GM10847 (cell line): ENCODE measurements around the gene ANGPTL1.

Experiments
- POLR2A ChIP-seq: IDR thresholded peaks from 2 replicates; pipeline ENCODE4 v1.6.1; 2011; ENCODE audit not compliant: insufficient read length; ENCODE audit errors: extremely low read depth

ANGPTL1 gene

GRCh38 chr1:178871551-178872320 lies 859 bp upstream of the ANGPTL1 start:
- TF ChIP-seq POLR2A = no peak

- no peak for TF ChIP-seq POLR2A
Measured at GRCh38 chr1:178870221-178870620, 656 bp downstream of the ANGPTL1 start.

- no peak for TF ChIP-seq POLR2A
Measured at GRCh38 chr1:178869119-178869697, 1.7 kb downstream of the ANGPTL1 start.

GRCh38 chr1:178868706-178869105 lies 2.2 kb downstream of the ANGPTL1 start:
- TF ChIP-seq POLR2A = no peak

- TF ChIP-seq POLR2A = no peak
Measured at GRCh38 chr1:178867670-178868069, 3.2 kb downstream of the ANGPTL1 start.

- no peak for TF ChIP-seq POLR2A
Measured at GRCh38 chr1:178864326-178864725, 6.6 kb downstream of the ANGPTL1 start.

GRCh38 chr1:178862864-178863263 lies 8.0 kb downstream of the ANGPTL1 start:
- TF ChIP-seq POLR2A = no peak

- no peak for TF ChIP-seq POLR2A
Measured at GRCh38 chr1:178862416-178862815, 8.5 kb downstream of the ANGPTL1 start.

- TF ChIP-seq POLR2A = no peak
Measured at GRCh38 chr1:178857126-178857525, 13.8 kb downstream of the ANGPTL1 start.

- TF ChIP-seq POLR2A = no peak
Measured at GRCh38 chr1:178849918-178850317, 21.0 kb downstream of the ANGPTL1 start.

GRCh38 chr1:178847396-178847849 lies 23.5 kb downstream of the ANGPTL1 start:
- no peak for TF ChIP-seq POLR2A

- TF ChIP-seq POLR2A = no peak
Measured at GRCh38 chr1:178846306-178846705, 24.6 kb downstream of the ANGPTL1 start.

- TF ChIP-seq POLR2A = no peak
Measured at GRCh38 chr1:178844436-178844835, 26.4 kb downstream of the ANGPTL1 start.

- TF ChIP-seq POLR2A = no peak
Measured at GRCh38 chr1:178825167-178825566, 45.7 kb downstream of the ANGPTL1 start.

GRCh38 chr1:178821134-178821866 lies 49.6 kb downstream of the ANGPTL1 start:
- no peak for TF ChIP-seq POLR2A

GRCh38 chr1:178819123-178819522 lies 51.8 kb downstream of the ANGPTL1 start:
- no peak for TF ChIP-seq POLR2A
